Kidney tubule cell (primary cell): Measurements from ENCODE around the gene UPF1.

ENCODE experiments used
- DNase-seq: peaks from one replicate; pipeline ENCODE4 v3.0.0-alpha.2; 2018; ENCODE audit warnings: low spot score

Gene UPF1

DNA sequence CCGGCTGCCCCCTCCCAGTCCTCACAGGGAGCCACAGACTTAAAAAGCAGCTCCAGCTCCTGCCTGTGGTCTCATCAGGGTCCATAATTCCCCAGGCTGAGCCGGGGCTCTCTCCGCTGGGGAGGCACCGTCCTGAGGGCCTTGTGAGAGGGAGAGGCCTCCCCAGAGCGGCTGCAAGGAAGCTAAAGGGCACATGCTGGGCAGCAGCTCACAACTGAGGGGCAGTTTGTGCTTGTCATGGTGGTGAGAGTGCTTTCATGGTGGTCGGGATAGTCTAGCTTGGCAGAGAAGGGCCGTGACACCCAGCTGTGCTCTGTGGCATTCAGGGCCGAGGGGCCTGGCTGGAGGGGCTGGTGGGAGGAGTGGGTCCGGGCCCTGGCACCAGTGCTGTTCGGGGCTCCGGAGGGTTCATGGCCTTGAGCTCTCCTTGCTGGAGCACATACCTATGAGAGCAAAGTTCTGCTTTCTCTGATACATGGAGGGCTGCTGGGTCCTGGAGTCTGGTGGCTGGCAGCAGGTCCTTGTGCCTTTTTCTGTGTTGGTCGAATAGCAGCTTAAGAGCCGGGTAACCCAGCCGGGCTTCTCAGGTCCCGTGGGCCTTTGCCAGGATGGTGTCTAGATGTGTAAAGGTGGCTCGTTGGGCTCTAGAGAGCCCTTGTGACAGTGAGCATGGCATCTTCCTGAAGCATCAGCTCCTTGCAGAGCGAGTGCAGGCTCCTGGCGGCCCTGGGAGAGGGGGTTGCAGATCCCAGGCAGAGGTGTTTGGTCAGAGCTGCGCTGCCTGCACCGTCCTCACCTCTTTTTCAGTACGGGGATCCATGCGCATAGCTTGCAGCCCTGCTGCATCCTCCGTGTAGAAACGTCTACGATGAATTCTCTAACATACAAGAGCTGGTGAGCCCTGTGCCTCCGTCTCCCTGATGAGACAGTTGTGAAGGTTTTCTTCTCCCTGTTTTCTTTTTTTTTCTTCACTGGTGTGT is 8.8 kb downstream of the UPF1 start:
- DNase-seq: no peak

- no peak for DNase-seq
Observed at GRCh38 chr19:18841400-18841799, 9.6 kb downstream of the UPF1 start.

DNA sequence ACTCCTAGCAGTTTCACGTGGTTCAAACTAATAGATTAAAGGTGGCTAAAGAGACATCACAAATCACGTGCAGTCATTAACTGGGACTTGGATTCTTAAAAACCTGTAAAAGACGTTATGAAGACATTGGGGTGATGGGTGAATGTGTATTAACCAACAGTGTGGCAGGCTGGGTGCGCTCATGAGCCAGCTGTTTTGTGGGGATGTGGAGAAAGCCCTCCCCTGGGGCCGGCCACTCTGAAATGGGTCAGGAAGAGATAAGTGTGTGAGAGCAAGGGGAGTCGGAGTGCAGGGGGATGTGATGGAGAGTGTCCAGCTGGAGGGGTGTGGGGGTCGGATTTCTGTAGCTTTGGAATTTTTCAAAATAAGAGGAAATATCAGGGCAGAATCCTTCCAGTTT is 10.4 kb downstream of the UPF1 start:
- DNase-seq: no peak

DNA sequence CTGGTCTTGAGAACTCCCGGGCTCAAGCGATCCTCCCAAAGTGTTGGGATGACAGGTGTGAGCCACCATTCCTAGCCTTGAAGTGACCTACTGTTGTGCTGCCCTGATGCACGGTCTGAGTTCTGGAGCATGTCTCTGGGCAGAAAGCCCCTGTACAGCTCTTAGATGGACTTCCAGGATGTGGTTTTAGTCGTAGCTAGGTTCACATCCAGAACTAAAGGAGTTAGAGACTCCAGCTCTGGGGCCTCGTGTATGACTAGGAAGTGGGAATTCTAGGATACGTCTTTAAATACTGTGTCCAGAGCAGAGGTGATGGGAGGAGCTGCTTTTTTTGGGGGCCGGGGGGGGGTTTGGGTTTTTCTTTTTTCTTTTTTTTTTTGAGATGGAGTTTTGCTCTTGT is 12.2 kb downstream of the UPF1 start:
- DNase-seq: no peak

GRCh38 chr19:18844806-18845329 is 13.1 kb downstream of the UPF1 start:
- no peak for DNase-seq

- no peak for DNase-seq
Observed at GRCh38 chr19:18845961-18846360, 14.2 kb downstream of the UPF1 start.

GRCh38 chr19:18846862-18847548 is 15.2 kb downstream of the UPF1 start:
- DNase-seq: peak; percentile 71

DNA sequence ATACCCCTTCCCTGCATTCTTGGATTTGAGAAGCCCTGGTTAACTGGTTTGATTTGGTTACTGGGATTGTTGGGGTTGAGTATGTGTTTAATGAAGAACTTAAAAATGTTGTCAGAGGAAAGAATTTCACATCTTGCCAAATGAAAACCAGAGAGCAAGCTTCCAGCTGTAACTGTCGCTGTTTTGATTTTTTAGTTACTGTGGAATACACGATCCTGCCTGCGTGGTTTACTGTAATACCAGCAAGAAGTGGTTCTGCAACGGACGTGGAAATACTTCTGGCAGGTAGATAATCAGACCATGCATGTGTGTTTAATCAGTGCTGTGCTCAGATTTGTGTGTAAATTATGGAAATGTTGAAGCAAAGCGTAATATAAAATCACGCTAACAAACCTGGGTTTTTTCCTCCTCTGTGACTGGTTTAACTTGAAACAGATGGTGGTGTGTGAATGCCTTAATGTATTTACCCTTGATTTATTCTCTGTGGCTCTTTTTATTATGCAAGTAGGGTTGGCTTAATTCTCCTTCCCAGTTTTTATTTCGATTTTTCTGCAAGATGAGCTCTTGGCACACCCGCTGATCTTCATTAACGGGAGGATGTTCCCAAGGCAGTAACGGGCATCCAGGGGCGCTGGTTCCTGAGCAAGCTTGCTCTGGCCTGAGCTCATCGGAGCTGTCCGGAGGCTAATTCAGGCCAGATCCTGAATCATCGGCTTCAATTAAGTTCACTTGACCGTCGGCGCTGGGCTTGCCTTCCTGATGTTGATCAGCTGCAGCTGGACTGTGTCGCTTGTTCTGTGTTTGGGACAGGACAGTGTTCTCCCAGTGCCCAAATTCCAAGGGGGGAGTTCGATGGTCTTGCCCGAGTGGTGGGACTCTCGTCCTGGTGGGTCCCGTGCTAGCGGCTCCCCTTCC is 16.0 kb downstream of the UPF1 start:
- no peak for DNase-seq

DNA sequence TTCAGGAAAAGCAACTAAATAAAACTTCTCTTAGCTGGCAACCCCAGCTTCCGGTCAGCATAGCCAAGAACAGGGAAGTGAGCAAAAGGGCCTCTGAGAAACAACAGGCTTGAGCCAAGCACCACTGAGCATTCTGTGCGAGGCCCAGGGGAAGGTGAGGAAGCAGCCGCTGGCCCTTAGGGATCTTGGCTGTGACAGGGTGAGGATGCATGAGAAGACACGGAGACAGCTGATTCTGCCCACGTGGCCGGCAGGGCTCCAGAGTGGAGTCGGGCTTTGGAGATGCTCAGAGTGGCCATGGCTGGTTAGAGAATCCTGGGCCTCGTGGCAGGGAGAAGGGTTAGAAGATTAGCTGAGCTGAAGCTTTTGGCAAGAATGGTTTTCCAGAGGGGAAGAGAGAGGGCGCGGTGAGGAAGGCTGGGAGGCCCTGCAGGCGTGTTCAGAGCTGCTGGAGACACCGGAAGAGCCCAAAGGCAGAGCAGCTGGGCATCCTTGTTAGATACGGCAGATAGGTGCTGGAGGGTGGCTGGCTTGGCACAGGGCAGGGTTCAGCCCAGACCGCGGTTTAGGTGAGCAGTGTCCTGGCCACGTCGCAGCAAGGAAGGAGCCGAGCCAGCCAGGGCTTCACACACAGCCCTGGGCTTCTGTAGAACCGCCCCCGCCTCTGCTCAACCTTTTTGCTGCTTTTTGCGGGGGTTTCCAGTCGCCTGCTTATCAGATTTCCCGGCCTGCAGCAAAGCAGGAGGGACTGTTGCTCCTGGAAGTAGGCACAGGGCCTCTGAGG is 17.3 kb downstream of the UPF1 start:
- no peak for DNase-seq

DNA sequence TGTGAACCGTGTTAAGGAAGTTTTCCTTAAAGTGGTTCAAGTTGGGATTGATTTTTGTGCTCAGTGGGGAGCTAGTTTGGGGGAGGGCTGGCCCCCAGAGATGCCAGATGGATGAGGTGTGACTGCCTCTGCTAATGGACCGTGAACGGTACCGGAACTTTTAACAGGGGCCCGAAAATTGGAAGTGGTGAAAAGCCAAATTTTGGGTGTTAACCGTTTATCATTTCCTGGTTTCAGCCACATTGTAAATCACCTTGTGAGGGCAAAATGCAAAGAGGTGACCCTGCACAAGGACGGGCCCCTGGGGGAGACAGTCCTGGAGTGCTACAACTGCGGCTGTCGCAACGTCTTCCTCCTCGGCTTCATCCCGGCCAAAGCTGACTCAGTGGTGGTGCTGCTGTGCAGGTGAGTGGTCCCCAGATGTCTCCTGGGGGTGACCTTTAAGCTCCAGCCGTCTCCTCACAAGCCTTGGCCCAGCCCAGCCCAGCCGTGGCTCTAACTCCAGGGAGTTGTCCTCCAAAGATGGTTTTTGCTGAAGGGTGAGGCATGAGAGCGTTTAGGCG is 18.2 kb downstream of the UPF1 start:
- DNase-seq: no peak

DNA sequence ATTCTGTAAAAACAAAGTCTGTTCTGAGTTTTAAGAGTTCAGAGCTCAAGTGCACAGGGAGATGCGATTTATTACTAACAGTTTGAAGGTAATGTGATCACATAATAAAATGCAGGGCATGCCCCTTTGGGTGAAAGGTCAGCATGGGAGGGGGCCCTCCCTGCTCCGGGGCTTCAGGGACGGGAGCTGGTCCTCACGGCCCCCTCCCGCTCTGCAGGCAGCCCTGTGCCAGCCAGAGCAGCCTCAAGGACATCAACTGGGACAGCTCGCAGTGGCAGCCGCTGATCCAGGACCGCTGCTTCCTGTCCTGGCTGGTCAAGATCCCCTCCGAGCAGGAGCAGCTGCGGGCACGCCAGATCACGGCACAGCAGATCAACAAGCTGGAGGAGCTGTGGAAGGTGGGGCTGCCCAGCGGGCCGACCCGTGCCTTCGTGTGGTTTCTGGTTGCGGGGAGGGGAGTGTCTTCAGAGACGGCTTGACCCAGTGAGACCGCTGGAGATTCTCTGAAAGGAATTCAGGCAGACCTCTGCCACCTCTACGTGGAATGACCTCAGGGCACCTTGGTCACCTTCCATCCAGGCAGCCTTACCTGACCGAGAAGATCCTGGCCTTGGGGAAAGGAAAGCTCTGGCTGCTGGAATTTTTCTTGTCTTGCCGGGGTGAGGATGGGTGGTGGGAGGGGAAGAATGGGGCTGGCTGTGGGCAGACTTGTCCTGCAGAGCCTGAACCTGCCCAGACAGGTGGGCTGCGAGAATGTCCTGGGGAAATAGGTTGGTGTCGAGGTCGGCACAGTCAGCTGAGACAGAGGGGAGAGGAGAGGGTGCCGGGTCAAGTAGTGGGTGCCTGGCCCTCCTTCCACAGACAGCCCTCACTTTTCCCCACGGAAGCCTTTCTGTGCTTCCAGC is 19.0 kb downstream of the UPF1 start:
- DNase-seq: no peak

DNA sequence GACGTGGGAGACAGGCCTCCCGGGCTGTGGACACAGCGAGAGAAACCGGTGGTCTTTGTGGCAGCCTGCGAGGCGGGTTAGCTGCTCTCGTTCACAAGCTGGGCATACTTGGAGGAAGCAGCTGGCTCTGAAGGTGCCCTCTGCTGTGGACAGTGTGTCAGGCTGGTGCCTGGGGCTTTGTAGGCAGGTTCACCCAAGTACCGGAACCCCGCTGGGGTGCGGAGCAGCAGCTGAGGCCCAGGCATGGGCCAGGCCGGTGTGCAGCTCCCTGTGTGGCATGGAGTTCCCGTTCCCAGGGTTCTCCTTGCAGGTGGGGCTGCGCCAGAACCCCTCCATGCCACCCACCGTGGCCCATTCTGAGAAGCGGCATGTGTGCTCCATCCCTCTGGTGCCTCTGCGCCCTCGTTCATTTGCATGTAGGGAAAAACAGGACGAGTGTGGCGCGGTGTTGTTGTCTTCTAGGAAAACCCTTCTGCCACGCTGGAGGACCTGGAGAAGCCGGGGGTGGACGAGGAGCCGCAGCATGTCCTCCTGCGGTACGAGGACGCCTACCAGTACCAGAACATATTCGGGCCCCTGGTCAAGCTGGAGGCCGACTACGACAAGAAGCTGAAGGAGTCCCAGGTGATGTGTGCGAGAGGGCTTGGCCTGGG is 20.0 kb downstream of the UPF1 start:
- DNase-seq: no peak

- no peak for DNase-seq
Observed at GRCh38 chr19:18852648-18853047, 20.9 kb downstream of the UPF1 start.

GRCh38 chr19:18853755-18854427 is 22.1 kb downstream of the UPF1 start:
- no peak for DNase-seq

GRCh38 chr19:18854982-18855381 is 23.2 kb downstream of the UPF1 start:
- DNase-seq: no peak

DNA sequence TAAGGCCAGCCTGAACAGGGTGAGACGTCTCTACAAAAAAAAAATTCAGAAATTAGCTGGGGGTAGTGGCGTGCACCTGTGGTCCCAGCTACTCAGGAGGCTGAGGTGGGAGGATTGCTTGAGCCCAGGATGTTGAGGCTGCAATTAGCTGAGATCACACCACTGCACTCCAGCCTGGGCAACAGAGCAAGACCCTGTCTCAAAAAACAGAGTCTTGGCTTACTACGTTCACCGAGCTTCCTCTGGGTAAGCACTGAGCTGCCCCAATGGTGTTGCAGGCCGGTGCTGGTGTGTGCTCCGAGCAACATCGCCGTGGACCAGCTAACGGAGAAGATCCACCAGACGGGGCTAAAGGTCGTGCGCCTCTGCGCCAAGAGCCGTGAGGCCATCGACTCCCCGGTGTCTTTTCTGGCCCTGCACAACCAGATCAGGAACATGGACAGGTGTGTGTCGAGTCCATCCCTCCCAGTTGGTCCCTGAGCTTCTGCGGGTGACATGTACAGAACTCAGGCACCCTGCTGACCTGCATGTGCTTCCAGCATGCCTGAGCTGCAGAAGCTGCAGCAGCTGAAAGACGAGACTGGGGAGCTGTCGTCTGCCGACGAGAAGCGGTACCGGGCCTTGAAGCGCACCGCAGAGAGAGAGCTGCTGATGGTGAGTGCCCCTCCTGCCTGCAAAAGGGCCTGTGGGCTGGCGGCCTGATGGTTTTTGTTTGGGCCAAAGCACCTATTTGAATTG is 24.1 kb downstream of the UPF1 start:
- no peak for DNase-seq

DNA sequence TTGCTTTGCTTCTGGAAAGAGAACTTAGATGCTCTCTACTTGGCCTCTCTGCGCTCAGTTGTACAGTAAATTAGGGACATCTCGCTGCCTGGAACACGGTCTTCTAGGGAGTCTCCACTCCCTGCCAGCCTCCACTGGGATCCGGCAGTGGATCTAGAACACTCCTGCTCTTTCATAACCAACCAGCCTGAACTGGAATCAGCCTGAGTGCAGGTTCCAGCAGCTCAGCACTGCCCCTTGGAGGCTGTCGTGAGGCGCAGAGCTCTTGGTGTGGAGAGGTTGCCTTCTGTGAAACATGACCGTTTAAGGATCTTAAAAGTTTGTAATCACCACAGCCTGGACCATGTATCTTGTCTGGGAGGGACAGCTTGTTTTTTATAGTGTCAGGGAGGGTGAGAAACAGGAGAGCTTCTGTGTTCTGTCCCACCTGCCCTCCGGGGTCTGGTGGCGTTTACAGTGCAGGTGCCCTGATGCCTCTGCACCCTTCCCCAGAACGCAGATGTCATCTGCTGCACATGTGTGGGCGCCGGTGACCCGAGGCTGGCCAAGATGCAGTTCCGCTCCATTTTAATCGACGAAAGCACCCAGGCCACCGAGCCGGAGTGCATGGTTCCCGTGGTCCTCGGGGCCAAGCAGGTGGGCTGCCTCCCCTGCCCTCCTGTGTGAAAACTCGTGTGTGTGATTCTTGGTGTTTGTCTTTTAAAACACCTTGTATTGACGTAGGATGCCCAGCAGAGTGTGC is 24.8 kb downstream of the UPF1 start:
- peak; percentile 33 for DNase-seq
